Measurements from ENCODE around the gene RBM42.
A peak's percentile ranks its signal among the peaks of the same experiment; 100 is the strongest.

RBM42 gene

DNA sequence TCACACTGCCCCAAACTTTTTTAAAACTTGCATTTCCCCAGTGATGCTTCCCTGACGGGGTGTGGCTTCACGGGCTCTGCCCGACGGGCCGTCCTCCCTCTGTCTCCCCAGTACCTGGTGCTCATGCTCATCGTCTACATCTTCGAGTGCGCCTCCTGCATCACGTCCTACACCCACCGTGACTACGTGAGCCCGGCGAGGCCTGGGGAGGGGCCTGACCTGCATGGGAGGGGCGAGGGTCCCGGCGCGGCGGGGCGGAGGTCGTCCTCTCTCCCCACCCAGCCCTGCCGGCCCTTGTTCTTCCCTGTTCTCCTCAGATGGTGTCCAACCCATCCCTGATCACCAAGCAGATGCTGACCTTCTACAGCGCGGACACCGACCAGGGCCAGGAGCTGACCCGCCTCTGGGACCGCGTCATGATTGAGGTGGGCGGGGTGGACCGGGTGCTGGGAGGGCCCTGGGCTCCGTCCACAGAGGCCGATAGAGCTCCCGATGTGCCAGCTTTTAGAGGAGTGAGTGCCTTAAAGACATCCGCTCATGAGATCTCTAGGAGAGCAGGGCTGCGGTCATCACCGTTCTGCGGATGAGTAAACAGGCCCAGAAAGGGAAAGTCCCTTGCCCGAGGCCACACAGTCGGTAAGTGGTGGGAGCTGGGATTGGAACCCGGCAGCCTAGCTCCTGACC lies 44.4 kb downstream of the RBM42 start:
- H3K27ac Mint-ChIP-seq: no peak overlapping the region
- H3K9me3 Mint-ChIP-seq: no peaks in the 10 kb centered on the region
- no peaks in the 10 kb centered on the region for H3K4me1 Mint-ChIP-seq
- no peaks in the 10 kb centered on the region for H3K36me3 Mint-ChIP-seq (ENCODE audit: low read depth)
- peak; percentile 55 for DNase-seq
- H3K27me3 Mint-ChIP-seq (ENCODE audit: low read depth, poor library complexity): peaks cover 96% of the 10 kb centered on the region
- peak overlapping the region; percentile 71 for H3K4me3 Mint-ChIP-seq
- TF ChIP-seq, protein P1, sequence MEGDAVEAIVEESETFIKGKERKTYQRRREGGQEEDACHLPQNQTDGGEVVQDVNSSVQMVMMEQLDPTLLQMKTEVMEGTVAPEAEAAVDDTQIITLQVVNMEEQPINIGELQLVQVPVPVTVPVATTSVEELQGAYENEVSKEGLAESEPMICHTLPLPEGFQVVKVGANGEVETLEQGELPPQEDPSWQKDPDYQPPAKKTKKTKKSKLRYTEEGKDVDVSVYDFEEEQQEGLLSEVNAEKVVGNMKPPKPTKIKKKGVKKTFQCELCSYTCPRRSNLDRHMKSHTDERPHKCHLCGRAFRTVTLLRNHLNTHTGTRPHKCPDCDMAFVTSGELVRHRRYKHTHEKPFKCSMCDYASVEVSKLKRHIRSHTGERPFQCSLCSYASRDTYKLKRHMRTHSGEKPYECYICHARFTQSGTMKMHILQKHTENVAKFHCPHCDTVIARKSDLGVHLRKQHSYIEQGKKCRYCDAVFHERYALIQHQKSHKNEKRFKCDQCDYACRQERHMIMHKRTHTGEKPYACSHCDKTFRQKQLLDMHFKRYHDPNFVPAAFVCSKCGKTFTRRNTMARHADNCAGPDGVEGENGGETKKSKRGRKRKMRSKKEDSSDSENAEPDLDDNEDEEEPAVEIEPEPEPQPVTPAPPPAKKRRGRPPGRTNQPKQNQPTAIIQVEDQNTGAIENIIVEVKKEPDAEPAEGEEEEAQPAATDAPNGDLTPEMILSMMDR (IDR thresholded peaks at IDR 0.05): no peak

DNA sequence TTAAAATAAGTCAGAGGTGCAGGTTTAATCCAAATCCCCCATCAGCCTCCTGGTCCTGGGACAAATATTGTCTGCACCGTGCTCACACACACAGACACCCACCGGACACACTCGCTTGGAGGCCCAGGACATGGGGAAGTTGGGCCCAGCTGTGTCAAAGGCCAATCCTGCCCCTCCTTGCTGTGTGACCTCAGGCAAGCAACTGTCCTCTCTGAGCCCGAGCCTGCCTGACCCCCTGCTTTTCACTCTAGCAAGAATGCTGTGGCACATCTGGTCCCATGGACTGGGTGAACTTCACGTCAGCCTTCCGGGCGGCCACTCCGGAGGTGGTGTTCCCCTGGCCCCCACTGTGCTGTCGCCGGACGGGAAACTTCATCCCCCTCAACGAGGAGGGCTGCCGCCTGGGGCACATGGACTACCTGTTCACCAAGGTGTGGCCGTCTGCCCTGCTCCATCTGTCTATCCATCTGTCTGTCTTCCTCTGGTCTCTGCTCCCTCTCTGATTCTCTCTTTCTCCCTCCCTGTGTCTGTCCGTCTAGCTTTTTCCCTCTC lies 46.8 kb downstream of the RBM42 start:
- H3K9me3 Mint-ChIP-seq: no peaks in the 10 kb centered on the region
- TF ChIP-seq, protein P1 (IDR thresholded peaks at IDR 0.05): no peak

More for the DNA sequence above, 46.8 kb downstream of the RBM42 start:
- no peak for DNase-seq
- Mint-ChIP-seq H3K27me3 (ENCODE audit: low read depth, poor library complexity) (peaks cover 79% of the 10 kb centered on the region), H3K4me1 (no peaks in the 10 kb centered on the region), H3K4me3 (no peak overlapping the region), H3K27ac (no peak overlapping the region), H3K36me3 (ENCODE audit: low read depth) (no peaks in the 10 kb centered on the region)

All from nephron progenitor cell (in vitro differentiated cells).